ENCODE measurements around the gene CLRN1.

CLRN1 gene, protein sequence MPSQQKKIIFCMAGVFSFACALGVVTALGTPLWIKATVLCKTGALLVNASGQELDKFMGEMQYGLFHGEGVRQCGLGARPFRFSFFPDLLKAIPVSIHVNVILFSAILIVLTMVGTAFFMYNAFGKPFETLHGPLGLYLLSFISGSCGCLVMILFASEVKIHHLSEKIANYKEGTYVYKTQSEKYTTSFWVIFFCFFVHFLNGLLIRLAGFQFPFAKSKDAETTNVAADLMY
- 0 reads per million in 3 donors for total RNA-seq

DNA sequence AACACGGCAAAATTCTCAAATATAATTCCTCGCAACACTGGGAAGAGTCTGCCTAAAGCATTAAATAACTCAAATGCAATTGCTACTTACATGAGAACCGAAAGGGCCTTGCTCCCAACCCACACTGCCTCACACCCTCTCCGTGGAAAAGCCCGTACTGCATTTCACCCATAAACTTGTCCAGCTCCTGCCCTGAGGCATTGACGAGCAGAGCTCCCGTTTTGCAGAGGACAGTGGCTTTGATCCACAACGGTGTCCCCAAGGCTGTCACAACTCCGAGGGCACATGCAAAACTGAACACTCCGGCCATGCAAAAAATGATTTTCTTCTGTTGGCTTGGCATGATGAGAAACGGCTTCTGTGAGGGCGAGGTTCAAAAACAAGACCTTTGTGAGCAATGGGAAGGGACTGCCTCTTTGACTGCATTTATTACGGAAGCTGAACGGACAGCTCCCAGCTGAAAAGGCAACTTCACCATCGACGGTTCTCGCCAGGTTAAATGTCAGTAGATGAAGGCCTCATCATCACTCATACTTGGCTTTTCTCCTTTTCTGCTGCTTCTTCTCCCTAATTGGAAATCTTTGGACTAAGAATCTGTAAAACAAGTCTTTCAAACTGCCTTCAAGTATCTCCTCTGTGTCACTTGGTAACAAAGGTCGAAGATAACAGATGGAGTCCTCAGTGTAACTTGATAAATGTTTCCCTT is at the start of gene CLRN1:
Gene CLRN1, minus strand, starts transcription at position 362 of the 706 bp plus-strand sequence. Its CDS starts 19 bp downstream, at position 343.
- Histone ChIP-seq H3K4me3 (ENCODE audit: insufficient read depth, low read depth, low read length, poor library complexity, severe bottlenecking) (no peak within 1 kb of the TSS), H3K4me1 (ENCODE audit: control insufficient read depth, insufficient read depth, low read length, poor library complexity, severe bottlenecking) (no peaks in the 10 kb centered on the region), H3K27me3 (replicated peaks; ENCODE audit: control insufficient read depth, insufficient read depth, low read length, poor library complexity, severe bottlenecking) (no peaks in the 10 kb centered on the region), H3K9me3 (ENCODE audit: control insufficient read depth, low read length) (no peaks in the 10 kb centered on the region), H3K27ac (ENCODE audit: insufficient read depth, low read length, poor library complexity, severe bottlenecking) (no peak within 1 kb of the TSS), H3K36me3 (ENCODE audit: control insufficient read depth, insufficient read depth, low read length) (no peaks in the 10 kb centered on the region)
- DNase-seq: no peak

DNA sequence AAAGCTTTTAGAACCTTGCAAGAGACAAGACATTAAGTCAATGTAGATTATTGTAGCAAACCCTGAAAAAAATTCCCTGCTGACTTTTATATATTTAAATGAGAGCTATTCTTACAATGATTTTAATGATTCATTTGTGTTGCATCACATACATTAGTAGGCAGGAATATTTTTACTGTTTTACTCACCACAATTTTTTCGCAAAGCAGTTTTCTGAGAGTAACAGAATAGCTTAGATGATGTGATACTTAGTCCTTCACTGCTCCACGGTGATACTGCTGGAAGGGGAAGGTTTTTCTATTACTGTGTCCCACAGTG is 43.9 kb upstream of the CLRN1 start:
- Histone ChIP-seq H3K27ac (ENCODE audit: insufficient read depth, low read length, poor library complexity, severe bottlenecking) (no peak overlapping the region), H3K9me3 (ENCODE audit: control insufficient read depth, low read length) (no peaks in the 10 kb centered on the region), H3K4me3 (ENCODE audit: insufficient read depth, low read depth, low read length, poor library complexity, severe bottlenecking) (no peak overlapping the region), H3K4me1 (ENCODE audit: control insufficient read depth, insufficient read depth, low read length, poor library complexity, severe bottlenecking) (no peaks in the 10 kb centered on the region), H3K36me3 (ENCODE audit: control insufficient read depth, insufficient read depth, low read length) (no peaks in the 10 kb centered on the region), H3K27me3 (replicated peaks; ENCODE audit: control insufficient read depth, insufficient read depth, low read length, poor library complexity, severe bottlenecking) (no peaks in the 10 kb centered on the region)
- no peak for DNase-seq

DNA sequence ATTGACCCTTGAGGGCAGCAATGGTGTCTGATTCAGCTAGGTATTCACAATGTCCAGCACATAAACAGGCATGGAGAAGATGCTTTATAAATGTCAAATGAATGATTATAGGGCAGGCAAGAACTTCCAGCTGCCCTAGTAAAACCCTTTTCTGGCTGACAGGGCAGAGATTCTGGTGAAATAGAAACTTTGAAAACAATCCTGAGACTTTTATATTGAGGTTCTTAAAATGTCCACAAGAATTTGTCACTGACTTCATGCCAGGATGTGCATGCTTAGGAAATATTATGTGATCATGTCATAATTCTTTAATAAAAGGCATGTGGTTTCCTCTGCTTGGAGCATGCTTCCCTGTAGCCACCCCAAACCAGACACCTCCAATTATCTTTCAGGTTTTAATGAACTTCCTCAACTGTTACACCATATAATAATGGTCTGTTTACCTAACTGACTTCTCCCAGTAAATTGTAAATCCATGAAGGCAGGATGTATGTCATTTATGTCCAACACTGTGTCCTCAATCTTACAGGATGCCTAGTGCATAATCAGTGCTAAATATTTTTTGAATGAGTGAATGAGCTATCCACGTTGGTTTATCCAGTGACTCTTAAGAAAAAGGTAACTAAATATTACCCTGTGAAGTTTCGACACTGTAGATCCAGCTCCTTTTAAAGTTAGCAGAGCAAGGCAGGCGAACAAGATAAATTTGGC is 43.4 kb upstream of the CLRN1 start:
- H3K9me3 ChIP-seq (ENCODE audit: control insufficient read depth, low read length): no peaks in the 10 kb centered on the region
- no peak overlapping the region for H3K27ac ChIP-seq (ENCODE audit: insufficient read depth, low read length, poor library complexity, severe bottlenecking)
- no peaks in the 10 kb centered on the region for H3K27me3 ChIP-seq (replicated peaks; ENCODE audit: control insufficient read depth, insufficient read depth, low read length, poor library complexity, severe bottlenecking)
- H3K4me3 ChIP-seq (ENCODE audit: insufficient read depth, low read depth, low read length, poor library complexity, severe bottlenecking): no peak overlapping the region
- H3K4me1 ChIP-seq (ENCODE audit: control insufficient read depth, insufficient read depth, low read length, poor library complexity, severe bottlenecking): no peaks in the 10 kb centered on the region
- no peaks in the 10 kb centered on the region for H3K36me3 ChIP-seq (ENCODE audit: control insufficient read depth, insufficient read depth, low read length)
- no peak for DNase-seq

DNA sequence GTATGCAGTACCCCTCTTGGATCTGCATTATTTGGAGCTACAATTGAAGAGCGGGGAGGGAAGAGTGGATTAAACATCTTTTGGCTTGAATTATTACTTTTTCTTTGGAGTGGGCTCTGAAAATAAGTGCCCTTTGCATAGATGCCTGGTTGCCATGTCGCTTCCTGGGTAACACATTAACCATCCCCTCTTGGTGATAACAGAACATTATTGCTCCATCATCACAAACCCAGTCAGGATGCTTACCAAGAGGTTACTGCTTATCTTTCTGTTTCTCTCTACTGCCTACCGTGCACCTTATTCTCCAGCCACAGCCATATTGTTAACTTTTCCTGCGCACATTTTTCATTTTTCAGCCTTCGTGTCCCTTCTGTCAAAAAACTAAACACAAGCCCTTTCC is 42.7 kb upstream of the CLRN1 start:
- Histone ChIP-seq H3K9me3 (ENCODE audit: control insufficient read depth, low read length) (no peaks in the 10 kb centered on the region), H3K4me3 (ENCODE audit: insufficient read depth, low read depth, low read length, poor library complexity, severe bottlenecking) (no peak overlapping the region), H3K27me3 (replicated peaks; ENCODE audit: control insufficient read depth, insufficient read depth, low read length, poor library complexity, severe bottlenecking) (no peaks in the 10 kb centered on the region), H3K27ac (ENCODE audit: insufficient read depth, low read length, poor library complexity, severe bottlenecking) (no peak overlapping the region), H3K4me1 (ENCODE audit: control insufficient read depth, insufficient read depth, low read length, poor library complexity, severe bottlenecking) (no peaks in the 10 kb centered on the region), H3K36me3 (ENCODE audit: control insufficient read depth, insufficient read depth, low read length) (no peaks in the 10 kb centered on the region)
- no peak for DNase-seq

DNA sequence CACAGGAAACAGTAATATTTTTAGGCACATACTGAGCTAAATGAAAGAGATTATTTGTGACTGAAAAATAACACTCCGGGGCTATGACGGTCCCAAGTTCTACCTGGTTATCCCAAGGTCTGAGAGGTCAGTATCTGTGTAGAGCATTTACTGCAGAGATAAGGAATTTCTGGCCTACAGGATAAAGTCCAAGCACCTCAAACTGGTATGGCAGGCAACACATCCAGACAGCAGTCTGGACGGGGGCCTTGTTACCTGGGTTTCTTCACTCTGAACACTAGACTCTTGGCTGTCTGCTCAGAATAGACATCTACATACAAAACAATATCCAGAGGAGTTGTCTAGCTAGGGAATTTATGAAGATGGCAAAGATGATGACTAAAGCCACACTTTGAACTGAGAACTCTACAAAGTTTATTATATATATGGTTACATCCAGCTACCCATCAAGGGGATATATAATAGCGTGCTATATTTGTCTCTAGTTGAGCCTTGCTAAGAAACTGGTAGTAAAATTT is 42.0 kb upstream of the CLRN1 start:
- no peaks in the 10 kb centered on the region for H3K9me3 ChIP-seq (ENCODE audit: control insufficient read depth, low read length)
- DNase-seq: no peak
- no peaks in the 10 kb centered on the region for H3K36me3 ChIP-seq (ENCODE audit: control insufficient read depth, insufficient read depth, low read length)

DNA sequence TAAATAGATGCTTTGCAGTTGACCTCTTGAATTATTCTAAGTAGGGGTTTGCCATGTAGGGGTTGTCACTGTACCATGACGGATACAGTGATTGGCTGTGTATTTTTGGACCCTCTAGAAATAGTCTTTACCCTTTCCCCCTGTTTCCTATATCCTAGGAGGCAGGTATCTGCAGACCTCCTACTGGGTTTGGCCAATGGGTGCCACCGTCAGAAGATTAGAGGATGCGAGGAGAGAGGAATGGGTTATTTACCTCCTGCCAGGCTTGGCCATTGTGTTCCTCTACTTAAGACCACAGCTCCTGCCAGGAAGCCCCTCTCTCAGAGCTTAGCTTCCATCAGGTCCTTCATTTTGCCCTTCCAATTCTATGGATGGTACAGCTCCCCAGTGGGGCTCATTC is 40.2 kb upstream of the CLRN1 start:
- H3K27me3 ChIP-seq (replicated peaks; ENCODE audit: control insufficient read depth, insufficient read depth, low read length, poor library complexity, severe bottlenecking): no peaks in the 10 kb centered on the region
- no peak for DNase-seq
- no peaks in the 10 kb centered on the region for H3K36me3 ChIP-seq (ENCODE audit: control insufficient read depth, insufficient read depth, low read length)
- no peak overlapping the region for H3K27ac ChIP-seq (ENCODE audit: insufficient read depth, low read length, poor library complexity, severe bottlenecking)
- H3K4me1 ChIP-seq (ENCODE audit: control insufficient read depth, insufficient read depth, low read length, poor library complexity, severe bottlenecking): no peaks in the 10 kb centered on the region
- H3K4me3 ChIP-seq (ENCODE audit: insufficient read depth, low read depth, low read length, poor library complexity, severe bottlenecking): no peak overlapping the region
- H3K9me3 ChIP-seq (ENCODE audit: control insufficient read depth, low read length): no peaks in the 10 kb centered on the region

More for the DNA sequence above, 42.0 kb upstream of the CLRN1 start:
- H3K4me3 ChIP-seq (ENCODE audit: insufficient read depth, low read depth, low read length, poor library complexity, severe bottlenecking): no peak overlapping the region
- H3K27me3 ChIP-seq (replicated peaks; ENCODE audit: control insufficient read depth, insufficient read depth, low read length, poor library complexity, severe bottlenecking): no peaks in the 10 kb centered on the region
- no peaks in the 10 kb centered on the region for H3K4me1 ChIP-seq (ENCODE audit: control insufficient read depth, insufficient read depth, low read length, poor library complexity, severe bottlenecking)
- no peak overlapping the region for H3K27ac ChIP-seq (ENCODE audit: insufficient read depth, low read length, poor library complexity, severe bottlenecking)

DNA sequence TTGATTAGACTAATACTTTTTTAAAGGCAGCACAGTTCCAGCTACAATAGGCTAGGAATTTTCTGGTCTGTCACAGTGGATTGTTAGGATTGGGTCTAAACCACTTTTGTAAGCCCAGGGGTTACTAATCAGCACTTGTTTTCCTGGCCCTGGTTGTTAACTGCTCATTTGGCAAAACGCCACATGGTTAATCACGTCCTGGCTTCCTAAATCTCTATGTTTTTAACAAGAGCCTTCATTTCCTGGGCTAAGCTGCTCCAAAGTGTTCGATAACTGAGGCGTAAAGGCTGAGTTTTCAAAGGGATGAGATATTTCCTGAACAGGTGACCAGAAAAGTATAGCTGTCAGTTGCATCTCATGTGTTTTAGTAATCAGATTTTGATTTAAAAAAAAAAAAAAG is 38.9 kb upstream of the CLRN1 start:
- Histone ChIP-seq H3K27me3 (replicated peaks; ENCODE audit: control insufficient read depth, insufficient read depth, low read length, poor library complexity, severe bottlenecking) (no peaks in the 10 kb centered on the region), H3K4me3 (ENCODE audit: insufficient read depth, low read depth, low read length, poor library complexity, severe bottlenecking) (no peak overlapping the region), H3K27ac (ENCODE audit: insufficient read depth, low read length, poor library complexity, severe bottlenecking) (no peak overlapping the region), H3K4me1 (ENCODE audit: control insufficient read depth, insufficient read depth, low read length, poor library complexity, severe bottlenecking) (no peaks in the 10 kb centered on the region), H3K9me3 (ENCODE audit: control insufficient read depth, low read length) (no peaks in the 10 kb centered on the region), H3K36me3 (ENCODE audit: control insufficient read depth, insufficient read depth, low read length) (no peaks in the 10 kb centered on the region)
- DNase-seq: no peak

DNA sequence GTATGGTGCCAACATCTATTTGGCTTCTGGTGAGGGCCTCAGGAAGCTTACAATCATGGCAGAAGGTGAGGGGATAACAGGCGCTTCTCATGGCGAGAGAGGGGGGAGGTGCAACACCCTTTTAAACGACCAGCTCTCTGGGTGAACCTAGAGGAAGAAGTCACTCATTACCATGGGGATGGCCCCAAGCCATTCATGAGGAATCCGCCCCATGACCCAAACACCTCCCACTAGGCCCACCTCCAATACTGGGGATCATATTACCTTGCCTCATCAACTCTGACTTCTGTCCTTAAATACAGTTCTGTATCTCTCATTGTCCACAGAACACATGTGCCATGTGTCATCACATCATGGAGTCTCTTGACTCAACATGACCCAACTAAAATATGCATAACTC is 37.5 kb upstream of the CLRN1 start:
- Histone ChIP-seq H3K4me1 (ENCODE audit: control insufficient read depth, insufficient read depth, low read length, poor library complexity, severe bottlenecking) (no peaks in the 10 kb centered on the region), H3K4me3 (ENCODE audit: insufficient read depth, low read depth, low read length, poor library complexity, severe bottlenecking) (no peak overlapping the region), H3K27me3 (replicated peaks; ENCODE audit: control insufficient read depth, insufficient read depth, low read length, poor library complexity, severe bottlenecking) (no peaks in the 10 kb centered on the region), H3K27ac (ENCODE audit: insufficient read depth, low read length, poor library complexity, severe bottlenecking) (no peak overlapping the region), H3K36me3 (ENCODE audit: control insufficient read depth, insufficient read depth, low read length) (no peaks in the 10 kb centered on the region), H3K9me3 (ENCODE audit: control insufficient read depth, low read length) (no peaks in the 10 kb centered on the region)
- DNase-seq: no peak

DNA sequence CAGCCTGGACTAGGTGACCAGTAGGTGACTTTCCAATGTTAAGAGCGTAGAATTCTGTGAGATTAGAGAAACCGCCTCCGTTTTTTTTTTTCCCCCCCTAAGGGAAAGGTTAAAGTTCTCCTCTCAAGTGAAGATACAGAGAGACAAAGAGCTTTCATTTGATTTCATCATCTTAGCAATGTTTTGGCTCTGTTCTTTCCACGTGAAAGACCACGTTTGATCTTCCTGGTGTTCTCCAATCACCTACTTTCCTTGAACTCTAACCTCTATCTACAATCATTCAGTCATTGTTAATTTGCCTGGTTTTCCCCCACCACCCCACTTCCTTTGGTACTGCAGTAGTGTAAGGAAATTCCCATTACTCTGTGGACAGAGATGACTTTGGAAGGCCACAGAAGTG is 36.9 kb upstream of the CLRN1 start:
- H3K4me3 ChIP-seq (ENCODE audit: insufficient read depth, low read depth, low read length, poor library complexity, severe bottlenecking): no peak overlapping the region
- H3K27me3 ChIP-seq (replicated peaks; ENCODE audit: control insufficient read depth, insufficient read depth, low read length, poor library complexity, severe bottlenecking): no peaks in the 10 kb centered on the region
- DNase-seq: no peak
- H3K36me3 ChIP-seq (ENCODE audit: control insufficient read depth, insufficient read depth, low read length): no peaks in the 10 kb centered on the region
- no peaks in the 10 kb centered on the region for H3K9me3 ChIP-seq (ENCODE audit: control insufficient read depth, low read length)
- H3K4me1 ChIP-seq (ENCODE audit: control insufficient read depth, insufficient read depth, low read length, poor library complexity, severe bottlenecking): no peaks in the 10 kb centered on the region
- no peak overlapping the region for H3K27ac ChIP-seq (ENCODE audit: insufficient read depth, low read length, poor library complexity, severe bottlenecking)

DNA sequence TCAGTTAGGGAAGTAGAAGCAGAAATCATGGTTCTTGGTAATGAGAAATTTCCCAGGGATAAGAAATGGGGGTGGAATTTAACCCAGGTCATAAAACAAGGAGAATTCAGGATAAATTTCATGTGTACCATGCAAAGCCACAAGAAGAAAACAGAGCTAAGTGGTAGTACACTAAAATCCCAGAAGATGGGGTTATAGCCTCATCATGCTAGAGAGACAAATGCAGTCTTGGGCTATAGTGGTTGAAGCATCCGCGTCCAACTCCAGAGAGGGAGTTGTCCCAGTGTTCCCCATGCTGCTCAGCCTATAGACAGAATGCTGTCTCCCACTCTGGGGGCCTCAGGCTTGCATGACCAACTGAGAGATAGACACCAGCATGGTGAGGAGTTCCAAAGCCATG is 36.2 kb upstream of the CLRN1 start:
- Histone ChIP-seq H3K27ac (ENCODE audit: insufficient read depth, low read length, poor library complexity, severe bottlenecking) (no peak overlapping the region), H3K27me3 (replicated peaks; ENCODE audit: control insufficient read depth, insufficient read depth, low read length, poor library complexity, severe bottlenecking) (no peaks in the 10 kb centered on the region), H3K36me3 (ENCODE audit: control insufficient read depth, insufficient read depth, low read length) (no peaks in the 10 kb centered on the region), H3K4me1 (ENCODE audit: control insufficient read depth, insufficient read depth, low read length, poor library complexity, severe bottlenecking) (no peaks in the 10 kb centered on the region), H3K9me3 (ENCODE audit: control insufficient read depth, low read length) (no peaks in the 10 kb centered on the region), H3K4me3 (ENCODE audit: insufficient read depth, low read depth, low read length, poor library complexity, severe bottlenecking) (no peak overlapping the region)
- DNase-seq: no peak
